Measurements from ENCODE around the gene AEN.

AEN gene

GRCh38 chr15:88634449-88634848, 13.3 kb downstream of the AEN start:
- no peak for TF ChIP-seq FOXP2 (optimal IDR thresholded peaks at IDR 0.05; ENCODE audit: borderline replicate concordance, extremely low read depth, extremely low read length, insufficient read depth)
- TF ChIP-seq POLR2AphosphoS5 (IDR thresholded peaks at IDR 0.05; ENCODE audit: low read depth, low read length), result no peak
- no peak for TF ChIP-seq TAF1 (IDR thresholded peaks at IDR 0.05; ENCODE audit: borderline replicate concordance, insufficient read depth, low read length)
- no peak for TF ChIP-seq REST (IDR thresholded peaks at IDR 0.05; ENCODE audit: insufficient read depth in 1 of 2, low read depth in 2 of 2, low read length in 2 of 2)
- TF ChIP-seq SIN3A (IDR thresholded peaks at IDR 0.05; ENCODE audit: borderline replicate concordance, insufficient read depth, low read length), result no peak

GRCh38 chr15:88635318-88635717, 14.2 kb downstream of the AEN start:
- TF ChIP-seq FOXP2 (optimal IDR thresholded peaks at IDR 0.05; ENCODE audit: borderline replicate concordance, extremely low read depth, extremely low read length, insufficient read depth) (no peak), TAF1 (IDR thresholded peaks at IDR 0.05; ENCODE audit: borderline replicate concordance, insufficient read depth, low read length) (no peak), SIN3A (IDR thresholded peaks at IDR 0.05; ENCODE audit: borderline replicate concordance, insufficient read depth, low read length) (no peak), REST (IDR thresholded peaks at IDR 0.05; ENCODE audit: insufficient read depth in 1 of 2, low read depth in 2 of 2, low read length in 2 of 2) (no peak), POLR2AphosphoS5 (IDR thresholded peaks at IDR 0.05; ENCODE audit: low read depth, low read length) (no peak)

GRCh38 chr15:88636050-88636449, 14.9 kb downstream of the AEN start:
- no peak for TF ChIP-seq TAF1 (IDR thresholded peaks at IDR 0.05; ENCODE audit: borderline replicate concordance, insufficient read depth, low read length)
- no peak for TF ChIP-seq REST (IDR thresholded peaks at IDR 0.05; ENCODE audit: insufficient read depth in 1 of 2, low read depth in 2 of 2, low read length in 2 of 2)
- no peak for TF ChIP-seq SIN3A (IDR thresholded peaks at IDR 0.05; ENCODE audit: borderline replicate concordance, insufficient read depth, low read length)
- TF ChIP-seq FOXP2 (optimal IDR thresholded peaks at IDR 0.05; ENCODE audit: borderline replicate concordance, extremely low read depth, extremely low read length, insufficient read depth), result no peak
- no peak for TF ChIP-seq POLR2AphosphoS5 (IDR thresholded peaks at IDR 0.05; ENCODE audit: low read depth, low read length)

GRCh38 chr15:88636654-88637053, 15.5 kb downstream of the AEN start:
- TF ChIP-seq REST (IDR thresholded peaks at IDR 0.05; ENCODE audit: insufficient read depth in 1 of 2, low read depth in 2 of 2, low read length in 2 of 2) (no peak), TAF1 (IDR thresholded peaks at IDR 0.05; ENCODE audit: borderline replicate concordance, insufficient read depth, low read length) (no peak), POLR2AphosphoS5 (IDR thresholded peaks at IDR 0.05; ENCODE audit: low read depth, low read length) (no peak), FOXP2 (optimal IDR thresholded peaks at IDR 0.05; ENCODE audit: borderline replicate concordance, extremely low read depth, extremely low read length, insufficient read depth) (no peak), SIN3A (IDR thresholded peaks at IDR 0.05; ENCODE audit: borderline replicate concordance, insufficient read depth, low read length) (no peak)

- TF ChIP-seq FOXP2 (optimal IDR thresholded peaks at IDR 0.05; ENCODE audit: borderline replicate concordance, extremely low read depth, extremely low read length, insufficient read depth) (no peak), POLR2AphosphoS5 (IDR thresholded peaks at IDR 0.05; ENCODE audit: low read depth, low read length) (no peak), REST (IDR thresholded peaks at IDR 0.05; ENCODE audit: insufficient read depth in 1 of 2, low read depth in 2 of 2, low read length in 2 of 2) (no peak), TAF1 (IDR thresholded peaks at IDR 0.05; ENCODE audit: borderline replicate concordance, insufficient read depth, low read length) (no peak), SIN3A (IDR thresholded peaks at IDR 0.05; ENCODE audit: borderline replicate concordance, insufficient read depth, low read length) (no peak)
These were observed 16.3 kb downstream of the AEN start for GRCh38 chr15:88637436-88637835.

Data from PFSK-1 (cell line).